Measurements from ENCODE around the gene CELF1.
"Not testable (repeated sequence)": the region's sequence is repeated elsewhere in the genome, so short reads cannot be mapped to it uniquely, and the experiment has no call there.

Gene CELF1

DNA sequence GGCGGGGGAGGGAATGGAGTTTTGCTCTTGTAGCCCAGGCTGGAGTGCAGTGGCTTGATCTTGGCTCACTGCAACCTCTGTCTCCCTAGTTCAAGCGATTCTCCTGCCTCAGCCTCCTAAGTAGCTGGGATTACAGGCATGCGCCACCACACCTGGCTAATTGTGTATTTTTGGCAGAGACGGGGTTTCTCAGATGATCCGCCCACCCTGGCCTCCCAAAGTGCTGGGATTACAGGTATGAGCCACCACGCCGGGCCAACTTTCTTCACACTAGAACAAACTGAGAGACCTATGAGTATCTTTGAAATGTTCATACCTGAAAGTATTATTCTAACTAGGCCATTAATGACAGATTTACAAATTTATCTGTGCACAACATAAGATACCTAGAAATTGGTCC lies 6.7 kb downstream of the CELF1 start:
- H3K4me3 ChIP-seq (ENCODE audit: low read length); H3K9me3 ChIP-seq (ENCODE audit: low read length); H3K27me3 ChIP-seq (ENCODE audit: insufficient read depth, low read length); H3K4me1 ChIP-seq (ENCODE audit: insufficient read depth, low read length); H2AFZ ChIP-seq (ENCODE audit: low read depth, low read length): not testable (repeated sequence)
- peaks cover 19% of the 10 kb centered on the region for H3K36me3 ChIP-seq (ENCODE audit: insufficient read depth, low read length)

DNA sequence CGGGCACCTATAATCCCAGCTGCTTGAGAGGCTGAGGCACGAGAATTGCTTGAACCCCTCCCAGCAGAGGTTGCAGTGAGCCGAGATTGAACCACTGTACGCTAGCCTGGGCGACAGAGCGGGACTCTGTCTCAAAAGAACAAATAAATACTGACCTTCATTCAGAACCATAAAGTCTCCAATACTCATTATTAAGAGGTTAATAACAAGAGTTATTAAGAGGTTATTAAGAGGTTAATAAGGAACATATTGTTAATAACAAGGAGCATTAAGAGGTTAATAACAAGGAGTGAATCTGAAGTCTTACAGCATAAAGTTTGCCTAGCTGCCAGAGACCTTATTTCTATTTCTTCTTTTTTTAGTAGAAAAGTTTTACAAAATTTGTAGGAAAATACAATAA lies 7.6 kb downstream of the CELF1 start:
- no peak overlapping the region for H3K4me3 ChIP-seq (ENCODE audit: low read length)
- no peaks in the 10 kb centered on the region for H3K27me3 ChIP-seq (ENCODE audit: insufficient read depth, low read length)
- H3K9me3 ChIP-seq (ENCODE audit: low read length) = no peaks in the 10 kb centered on the region
- H2AFZ ChIP-seq (ENCODE audit: low read depth, low read length) = no peak overlapping the region
- H3K36me3 ChIP-seq (ENCODE audit: insufficient read depth, low read length) = peaks cover 13% of the 10 kb centered on the region
- no peaks in the 10 kb centered on the region for H3K4me1 ChIP-seq (ENCODE audit: insufficient read depth, low read length)

DNA sequence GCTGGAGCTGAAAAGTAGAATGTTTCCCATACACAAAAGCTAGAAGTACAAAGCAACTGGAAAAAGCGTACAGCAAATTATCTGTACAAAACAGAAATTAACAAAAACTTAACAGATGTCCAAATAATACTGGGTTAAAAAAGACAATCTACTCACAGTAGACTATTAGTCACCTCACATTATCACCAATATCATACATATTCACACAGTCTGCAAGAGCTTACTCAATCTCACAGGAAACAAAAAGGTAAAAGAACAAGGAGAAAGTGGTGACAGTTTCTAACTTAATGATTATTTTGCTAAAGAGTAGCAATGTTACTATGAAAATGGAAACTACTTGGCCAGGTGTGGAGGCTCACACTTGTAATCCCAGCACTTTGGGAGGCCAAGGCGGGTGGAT lies 11.9 kb downstream of the CELF1 start:
- H3K9me3 ChIP-seq (ENCODE audit: low read length) = no peaks in the 10 kb centered on the region
- no peaks in the 10 kb centered on the region for H3K36me3 ChIP-seq (ENCODE audit: insufficient read depth, low read length)
- no peak overlapping the region for H3K4me3 ChIP-seq (ENCODE audit: low read length)
- no peaks in the 10 kb centered on the region for H3K27me3 ChIP-seq (ENCODE audit: insufficient read depth, low read length)
- no peaks in the 10 kb centered on the region for H3K4me1 ChIP-seq (ENCODE audit: insufficient read depth, low read length)
- no peak overlapping the region for H2AFZ ChIP-seq (ENCODE audit: low read depth, low read length)

DNA sequence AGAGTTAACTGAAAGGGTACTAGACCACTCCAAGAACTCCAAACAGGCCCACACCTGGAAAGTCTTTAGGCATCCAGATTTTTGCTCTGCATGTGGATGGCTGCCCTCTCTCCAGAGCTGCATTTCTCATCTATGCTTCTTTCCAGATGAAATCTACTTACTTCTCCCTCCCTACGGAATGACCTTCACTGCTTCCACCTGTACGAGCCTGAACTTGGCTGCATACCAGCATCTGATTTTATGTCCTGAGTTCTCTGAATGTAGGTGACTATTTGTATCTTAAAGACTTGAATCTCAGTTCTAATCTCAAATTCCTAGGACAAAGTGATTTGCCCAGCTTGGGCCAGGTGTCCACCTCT lies 13.3 kb downstream of the CELF1 start:
- Histone ChIP-seq H2AFZ (ENCODE audit: low read depth, low read length) (no peak overlapping the region), H3K9me3 (ENCODE audit: low read length) (no peaks in the 10 kb centered on the region), H3K27me3 (ENCODE audit: insufficient read depth, low read length) (no peaks in the 10 kb centered on the region), H3K4me3 (ENCODE audit: low read length) (no peak overlapping the region), H3K4me1 (ENCODE audit: insufficient read depth, low read length) (no peaks in the 10 kb centered on the region), H3K36me3 (ENCODE audit: insufficient read depth, low read length) (no peaks in the 10 kb centered on the region)

DNA sequence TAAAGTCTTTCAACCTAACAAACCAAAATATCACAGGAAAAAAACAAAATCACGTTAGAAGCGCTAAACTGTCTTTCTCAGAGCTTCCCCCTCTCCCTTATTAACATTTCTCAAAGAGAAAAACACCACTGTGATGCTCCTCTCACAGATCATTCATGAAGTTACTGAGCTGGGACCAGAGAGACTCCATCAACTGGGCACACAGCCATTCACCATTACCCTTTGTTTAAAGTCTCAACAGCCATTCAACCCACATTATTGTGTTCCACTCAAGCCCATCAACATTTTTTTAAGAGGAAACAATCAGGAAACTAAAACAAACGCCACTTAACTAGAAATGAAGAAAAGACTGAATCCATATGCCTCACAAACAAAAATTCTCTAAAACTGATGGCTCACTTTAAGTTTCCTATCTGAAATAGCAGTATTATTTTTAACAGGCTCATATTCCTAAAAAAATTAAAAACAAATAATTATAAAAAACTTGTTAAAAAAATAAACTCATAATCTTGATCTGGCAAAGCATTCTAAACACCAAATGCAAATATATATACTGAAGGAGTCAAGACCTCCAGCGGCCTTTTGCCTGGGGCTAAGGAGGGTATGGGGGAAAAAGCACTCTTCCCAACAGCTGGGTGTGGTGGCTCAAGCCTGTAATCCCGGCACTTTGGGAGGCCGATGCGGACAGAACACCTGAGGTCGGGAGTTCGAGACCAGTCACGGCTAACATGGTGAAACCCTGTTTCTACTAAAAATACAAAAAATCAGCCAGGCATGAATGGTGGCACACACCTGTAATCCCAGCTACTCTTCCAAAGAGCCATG lies 14.0 kb downstream of the CELF1 start:
- Histone ChIP-seq H2AFZ (ENCODE audit: low read depth, low read length) (no peak overlapping the region), H3K27me3 (ENCODE audit: insufficient read depth, low read length) (no peaks in the 10 kb centered on the region), H3K9me3 (ENCODE audit: low read length) (no peaks in the 10 kb centered on the region), H3K36me3 (ENCODE audit: insufficient read depth, low read length) (no peaks in the 10 kb centered on the region), H3K4me1 (ENCODE audit: insufficient read depth, low read length) (no peaks in the 10 kb centered on the region), H3K4me3 (ENCODE audit: low read length) (no peak overlapping the region)

DNA sequence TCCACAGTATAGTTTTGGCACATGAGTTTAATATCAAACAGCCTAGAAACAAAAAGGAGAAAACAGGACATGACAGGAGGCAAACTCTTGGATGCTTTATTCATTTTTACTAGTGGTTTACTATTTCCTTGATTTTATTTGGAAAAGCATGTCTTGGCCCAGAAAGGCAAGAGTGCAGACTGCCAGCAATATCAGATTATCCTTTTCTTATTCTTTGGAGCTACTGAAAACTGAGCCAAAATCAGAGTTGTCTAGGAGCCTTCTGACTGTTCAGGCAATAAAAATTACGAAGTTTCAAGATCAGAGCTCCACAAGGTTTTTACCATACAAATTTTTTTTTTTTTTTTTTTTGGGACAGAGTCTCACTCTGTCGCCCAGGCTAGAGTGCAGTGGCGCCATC lies 16.0 kb downstream of the CELF1 start:
- Histone ChIP-seq H3K4me1 (ENCODE audit: insufficient read depth, low read length) (peaks cover 16% of the 10 kb centered on the region), H3K4me3 (ENCODE audit: low read length) (no peak overlapping the region), H2AFZ (ENCODE audit: low read depth, low read length) (no peak overlapping the region), H3K36me3 (ENCODE audit: insufficient read depth, low read length) (no peaks in the 10 kb centered on the region), H3K9me3 (ENCODE audit: low read length) (no peaks in the 10 kb centered on the region), H3K27me3 (ENCODE audit: insufficient read depth, low read length) (no peaks in the 10 kb centered on the region)

DNA sequence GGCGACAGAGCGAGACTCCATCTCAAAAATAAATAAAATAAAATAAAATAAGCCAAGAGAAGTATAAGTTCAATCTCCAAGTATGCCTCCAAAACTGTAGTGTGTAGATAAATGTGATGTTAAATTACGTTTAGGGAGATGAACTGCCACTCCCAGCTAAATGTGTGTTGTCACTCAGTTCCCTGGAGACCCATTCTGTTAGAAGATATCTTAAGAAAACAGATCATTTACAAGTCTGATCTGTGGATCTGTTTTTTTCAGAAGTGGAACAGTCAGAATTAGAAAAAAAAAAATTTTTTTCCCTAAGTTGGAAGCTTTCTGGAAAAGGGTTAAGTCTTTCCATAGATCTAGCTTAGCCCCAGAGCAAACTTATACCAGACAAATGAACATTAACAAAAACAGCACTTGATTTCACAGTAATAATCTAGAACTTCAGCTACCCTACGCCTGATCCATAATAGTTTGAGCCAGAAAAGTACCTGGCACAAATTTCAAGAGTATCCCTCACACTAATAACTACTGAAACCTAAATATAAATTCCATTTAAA lies 18.2 kb downstream of the CELF1 start:
- no peaks in the 10 kb centered on the region for H3K36me3 ChIP-seq (ENCODE audit: insufficient read depth, low read length)
- no peak overlapping the region for H2AFZ ChIP-seq (ENCODE audit: low read depth, low read length)
- H3K4me3 ChIP-seq (ENCODE audit: low read length) = no peak overlapping the region
- no peaks in the 10 kb centered on the region for H3K9me3 ChIP-seq (ENCODE audit: low read length)
- H3K27me3 ChIP-seq (ENCODE audit: insufficient read depth, low read length) = no peaks in the 10 kb centered on the region
- peaks cover 20% of the 10 kb centered on the region for H3K4me1 ChIP-seq (ENCODE audit: insufficient read depth, low read length)

DNA sequence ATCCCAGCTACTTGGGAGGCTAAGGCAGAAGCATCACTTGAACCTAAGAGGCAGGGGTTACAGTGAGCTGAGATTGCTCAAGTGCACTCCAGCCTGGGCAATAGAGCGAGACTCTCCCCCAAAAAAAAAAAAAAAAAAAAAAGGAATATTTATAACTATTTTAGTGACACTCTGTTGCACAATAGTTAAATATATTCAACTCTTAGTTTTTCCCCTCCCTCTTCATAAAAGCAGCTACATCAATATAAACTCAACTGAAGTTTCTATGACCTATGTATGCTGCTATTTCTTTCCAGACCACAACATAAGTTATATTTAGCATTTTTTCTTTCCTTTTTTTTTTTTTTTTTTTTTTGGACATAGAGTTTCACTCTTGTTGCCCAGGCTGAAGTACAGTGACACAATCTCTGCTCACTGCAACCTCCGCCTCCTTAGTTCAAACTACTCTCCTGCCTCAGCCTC lies 19.2 kb downstream of the CELF1 start:
- H2AFZ ChIP-seq (ENCODE audit: low read depth, low read length) = no peak overlapping the region
- peaks cover 3% of the 10 kb centered on the region for H3K36me3 ChIP-seq (ENCODE audit: insufficient read depth, low read length)
- H3K4me3 ChIP-seq (ENCODE audit: low read length) = no peak overlapping the region
- no peaks in the 10 kb centered on the region for H3K27me3 ChIP-seq (ENCODE audit: insufficient read depth, low read length)
- H3K9me3 ChIP-seq (ENCODE audit: low read length) = no peaks in the 10 kb centered on the region
- H3K4me1 ChIP-seq (ENCODE audit: insufficient read depth, low read length) = peaks cover 20% of the 10 kb centered on the region

DNA sequence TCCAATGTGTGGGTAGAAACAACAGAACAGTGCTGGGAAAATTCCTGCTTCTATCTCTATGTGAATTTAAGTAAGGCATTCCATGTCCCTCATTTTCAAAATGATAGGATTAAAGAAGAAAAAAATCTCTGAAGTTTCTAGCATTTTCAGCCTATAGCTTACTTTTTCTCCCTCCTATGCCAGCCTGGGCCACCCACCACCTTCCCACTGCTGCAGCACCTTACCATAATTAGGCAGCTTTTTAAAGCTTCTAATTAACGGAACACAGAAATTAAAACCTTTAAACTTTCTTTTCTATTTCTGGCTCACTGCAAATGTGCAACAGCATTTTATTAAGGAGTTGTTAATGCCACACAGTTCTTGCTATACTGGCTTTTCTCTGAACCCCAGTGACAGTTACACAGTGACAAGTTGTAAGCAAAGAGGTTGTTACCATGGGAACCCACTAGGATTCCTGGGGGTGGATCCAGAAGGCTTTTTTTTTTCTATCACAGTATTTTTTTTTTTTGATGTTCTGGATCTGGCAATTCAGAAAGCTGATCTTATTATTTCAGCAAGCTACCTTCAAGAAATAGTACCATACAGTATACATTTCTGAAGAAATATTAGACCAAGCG lies 20.2 kb downstream of the CELF1 start:
- Histone ChIP-seq H3K9me3 (ENCODE audit: low read length) (no peaks in the 10 kb centered on the region), H3K4me1 (ENCODE audit: insufficient read depth, low read length) (peaks cover 20% of the 10 kb centered on the region), H3K36me3 (ENCODE audit: insufficient read depth, low read length) (peaks cover 3% of the 10 kb centered on the region), H3K4me3 (ENCODE audit: low read length) (no peak overlapping the region), H3K27me3 (ENCODE audit: insufficient read depth, low read length) (no peaks in the 10 kb centered on the region), H2AFZ (ENCODE audit: low read depth, low read length) (no peak overlapping the region)

DNA sequence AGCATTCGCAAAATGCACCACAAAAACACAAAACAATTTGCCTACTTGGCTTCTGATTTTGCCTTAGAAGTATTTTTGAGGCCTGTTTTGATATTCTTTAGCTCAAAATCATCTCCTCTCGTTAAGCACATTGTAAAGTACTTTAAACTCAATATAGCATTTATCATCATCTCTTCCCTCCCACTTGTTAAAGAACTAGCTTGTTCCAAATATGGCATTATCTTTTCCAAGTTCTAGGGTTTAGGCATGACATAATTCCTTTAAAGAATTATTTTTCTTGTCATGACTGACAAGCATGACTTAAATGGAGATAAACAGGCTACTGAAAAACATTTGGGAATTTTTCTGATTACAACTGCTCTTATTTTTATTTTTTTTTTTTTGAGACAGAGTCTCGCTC lies 21.3 kb downstream of the CELF1 start:
- H2AFZ ChIP-seq (ENCODE audit: low read depth, low read length) = no peak overlapping the region
- H3K4me3 ChIP-seq (ENCODE audit: low read length) = no peak overlapping the region
- peaks cover 3% of the 10 kb centered on the region for H3K36me3 ChIP-seq (ENCODE audit: insufficient read depth, low read length)
- no peaks in the 10 kb centered on the region for H3K27me3 ChIP-seq (ENCODE audit: insufficient read depth, low read length)
- H3K9me3 ChIP-seq (ENCODE audit: low read length) = no peaks in the 10 kb centered on the region
- peaks cover 20% of the 10 kb centered on the region for H3K4me1 ChIP-seq (ENCODE audit: insufficient read depth, low read length)

DNA sequence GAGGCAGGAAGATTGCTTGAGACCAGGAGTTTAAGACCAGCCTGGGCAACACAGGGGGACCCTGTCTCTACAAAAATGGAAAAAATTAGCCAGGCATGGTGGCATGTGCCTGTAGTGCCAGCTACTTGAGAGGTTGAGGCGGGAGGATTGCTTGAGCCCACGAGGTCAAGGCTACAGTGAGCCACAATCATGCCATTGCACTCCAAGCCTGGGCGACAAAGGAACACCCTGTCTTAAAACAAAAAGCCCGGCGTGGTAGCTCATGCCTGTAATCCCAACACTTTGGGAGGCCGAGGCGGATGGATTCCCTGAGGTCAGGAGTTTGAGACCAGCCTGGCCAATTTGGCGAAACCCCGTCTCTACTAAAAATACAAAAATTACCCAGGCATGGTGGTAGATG lies 22.2 kb downstream of the CELF1 start:
- H3K4me1 ChIP-seq (ENCODE audit: insufficient read depth, low read length) = peaks cover 22% of the 10 kb centered on the region
- H3K9me3 ChIP-seq (ENCODE audit: low read length); H3K36me3 ChIP-seq (ENCODE audit: insufficient read depth, low read length); H3K4me3 ChIP-seq (ENCODE audit: low read length); H3K27me3 ChIP-seq (ENCODE audit: insufficient read depth, low read length); H2AFZ ChIP-seq (ENCODE audit: low read depth, low read length): not testable (repeated sequence)

DNA sequence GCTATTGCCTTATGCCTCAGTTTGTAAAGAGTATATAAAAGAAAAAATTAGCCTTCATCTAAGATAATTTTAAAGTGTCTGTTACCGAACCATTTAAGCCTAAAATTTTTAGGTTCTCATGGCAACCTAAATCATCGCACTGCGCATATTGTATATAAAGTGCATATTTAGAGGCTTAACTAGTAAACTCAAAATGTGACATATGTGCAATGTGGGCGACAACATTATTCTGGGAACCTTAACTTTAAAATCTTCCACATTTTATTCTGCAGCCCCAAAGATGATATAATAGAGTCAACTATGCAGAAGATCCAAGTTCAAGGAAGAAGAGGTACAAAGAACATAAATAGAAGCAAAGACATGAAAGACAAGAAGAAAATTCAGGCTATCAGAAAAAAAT lies 23.0 kb downstream of the CELF1 start:
- H3K27me3 ChIP-seq (ENCODE audit: insufficient read depth, low read length) = no peaks in the 10 kb centered on the region
- H2AFZ ChIP-seq (ENCODE audit: low read depth, low read length) = no peak overlapping the region
- no peaks in the 10 kb centered on the region for H3K9me3 ChIP-seq (ENCODE audit: low read length)
- H3K4me3 ChIP-seq (ENCODE audit: low read length) = no peak overlapping the region
- peaks cover 3% of the 10 kb centered on the region for H3K36me3 ChIP-seq (ENCODE audit: insufficient read depth, low read length)
- peaks cover 30% of the 10 kb centered on the region for H3K4me1 ChIP-seq (ENCODE audit: insufficient read depth, low read length)

DNA sequence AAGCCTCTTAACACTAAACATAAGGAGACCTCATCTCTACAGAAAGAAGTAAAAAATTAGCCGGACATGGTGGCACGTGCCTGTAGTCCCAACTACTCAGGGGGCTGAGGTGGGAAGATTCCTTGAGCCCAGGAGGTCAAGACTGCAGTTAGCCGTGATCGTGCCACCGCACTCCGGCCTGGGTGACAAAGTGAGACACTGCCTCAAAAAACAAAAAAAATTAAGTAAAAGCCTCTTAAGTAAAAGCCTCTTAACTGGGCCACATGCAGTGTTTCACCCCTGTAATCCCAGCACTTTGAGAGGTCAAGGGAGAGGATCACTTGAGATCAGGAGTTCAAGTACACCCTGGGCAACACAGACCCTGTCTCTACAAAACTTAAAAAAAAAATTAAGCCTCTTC lies 25.7 kb downstream of the CELF1 start:
- H3K4me3 ChIP-seq (ENCODE audit: low read length) = no peak overlapping the region
- peaks cover 3% of the 10 kb centered on the region for H3K36me3 ChIP-seq (ENCODE audit: insufficient read depth, low read length)
- peaks cover 39% of the 10 kb centered on the region for H3K4me1 ChIP-seq (ENCODE audit: insufficient read depth, low read length)
- no peaks in the 10 kb centered on the region for H3K27me3 ChIP-seq (ENCODE audit: insufficient read depth, low read length)
- no peaks in the 10 kb centered on the region for H3K9me3 ChIP-seq (ENCODE audit: low read length)
- no peak overlapping the region for H2AFZ ChIP-seq (ENCODE audit: low read depth, low read length)
